C4-2B (cell line): ENCODE results near the gene SLC8B1.

ENCODE experiments used
- H3K27ac ChIP-seq: fragments of 450-650 bp; 2 replicates; pipeline ENCODE4 v1.5.1; 2017
- CTCF ChIP-seq: fragments of 450-650 bp; conservative IDR thresholded peaks from 2 replicates; pipeline ENCODE4 v1.5.1; 2017; ENCODE audit warnings: mild to moderate bottlenecking
- ZFX ChIP-seq: fragments of 450-650 bp; IDR thresholded peaks from 2 replicates; pipeline ENCODE4 v1.6.1; 2017

The SLC8B1 gene

DNA sequence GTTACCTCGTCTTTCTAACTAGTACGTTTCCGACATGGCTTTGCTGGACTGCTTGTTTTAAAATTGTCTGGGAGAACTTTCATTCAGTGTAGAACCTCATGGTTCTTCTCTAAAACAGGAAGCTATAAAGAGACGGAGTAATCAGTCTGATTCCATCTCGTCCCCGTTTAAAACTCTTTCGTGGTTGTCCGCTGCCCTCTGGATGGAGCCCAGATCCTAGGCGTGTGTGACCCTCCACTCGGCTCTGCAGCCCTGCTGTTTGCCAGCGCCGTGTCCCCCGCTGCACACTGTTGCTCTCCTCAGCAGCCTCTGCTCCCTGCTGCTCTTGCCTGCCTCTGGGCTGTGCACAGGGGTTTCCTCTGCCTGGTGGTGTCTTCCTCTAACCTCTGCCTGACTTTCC, 50.2 kb downstream of the SLC8B1 start:
- no peak for TF ChIP-seq CTCF
- no peak for TF ChIP-seq ZFX
- no peak overlapping the region for H3K27ac ChIP-seq

DNA sequence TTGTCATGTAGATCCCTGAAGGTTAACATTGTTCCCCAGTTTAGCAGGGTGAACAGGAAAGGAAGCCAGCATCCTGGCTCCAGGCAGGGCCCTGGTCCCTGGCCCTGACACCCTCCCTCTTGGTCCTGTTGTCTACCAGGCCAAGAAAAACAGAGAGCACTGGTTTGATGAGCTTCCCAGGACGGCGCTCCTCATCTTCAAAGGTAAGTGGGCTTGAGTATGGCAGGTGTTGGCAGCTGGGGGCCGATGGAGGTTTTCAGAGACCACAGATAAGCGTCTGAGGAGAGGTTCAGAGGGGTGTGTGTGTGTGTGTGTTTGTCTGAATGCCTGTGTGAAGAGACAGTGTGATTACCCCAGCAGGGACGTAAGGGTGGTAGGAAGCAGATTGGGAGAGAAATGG, 56.3 kb downstream of the SLC8B1 start:
- TF ChIP-seq ZFX, result no peak
- no peak for TF ChIP-seq CTCF

GRCh38 chr12:113278141-113278540, 56.8 kb downstream of the SLC8B1 start:
- TF ChIP-seq CTCF (no peak), ZFX (no peak)

More for the DNA sequence above, 56.3 kb downstream of the SLC8B1 start:
- no peak overlapping the region for H3K27ac ChIP-seq

DNA sequence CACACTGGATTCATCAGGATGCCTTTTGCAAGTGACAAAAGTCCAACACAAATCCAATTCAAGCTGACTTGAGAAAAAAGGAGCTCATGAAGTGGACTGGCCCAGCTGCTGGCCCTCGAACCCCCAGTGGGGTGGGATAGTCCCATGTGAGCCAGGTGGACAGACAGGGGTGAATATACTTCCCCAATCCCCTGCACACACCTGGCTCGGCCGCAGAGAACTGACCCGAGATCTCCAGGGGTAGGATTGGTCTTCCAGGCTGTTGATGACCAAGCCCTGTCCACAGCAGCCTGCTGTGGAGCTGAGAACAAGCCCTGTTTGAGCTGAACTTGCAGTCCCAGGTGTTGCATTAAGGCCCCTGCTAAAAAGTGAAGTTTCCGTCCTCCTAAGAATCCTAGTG, 57.4 kb downstream of the SLC8B1 start:
- TF ChIP-seq ZFX, result no peak
- TF ChIP-seq CTCF, result no peak
- H3K27ac ChIP-seq, result no peak overlapping the region

More at GRCh38 chr12:113278141-113278540, 56.8 kb downstream of the SLC8B1 start:
- no peak overlapping the region for H3K27ac ChIP-seq

GRCh38 chr12:113276946-113277500, 57.9 kb downstream of the SLC8B1 start:
- no peak overlapping the region for H3K27ac ChIP-seq
- TF ChIP-seq CTCF, result no peak

- H3K27ac ChIP-seq, result no peak overlapping the region
- TF ChIP-seq CTCF (no peak), ZFX (no peak)
Measured at GRCh38 chr12:113276306-113276705, 58.6 kb downstream of the SLC8B1 start.

GRCh38 chr12:113274848-113275247, 60.1 kb downstream of the SLC8B1 start:
- TF ChIP-seq ZFX (no peak), CTCF (no peak)
- H3K27ac ChIP-seq, result no peak overlapping the region
